WTC11 (cell line): Measurements from ENCODE around the gene NEU2.

Source experiments
- ATF1 ChIP-seq: sonication (generic); formaldehyde crosslinking; IDR thresholded peaks from 2 replicates; pipeline ENCODE4 v1.8.1; 2023; ENCODE audit warnings: mild to moderate bottlenecking, moderate library complexity, missing genetic modification reagents
- CREB1 ChIP-seq: sonication (generic); formaldehyde crosslinking; IDR thresholded peaks from 2 replicates; pipeline ENCODE4 v1.8.0; 2023; ENCODE audit warnings: mild to moderate bottlenecking, missing genetic modification reagents
- ETV6 ChIP-seq: sonication (generic); formaldehyde crosslinking; IDR thresholded peaks from 2 replicates; pipeline ENCODE4 v1.8.1; 2022; ENCODE audit warnings: mild to moderate bottlenecking, missing genetic modification reagents
- FOXJ3 ChIP-seq: sonication (generic); formaldehyde crosslinking; IDR thresholded peaks from 2 replicates; pipeline ENCODE4 v1.9.0; 2021; ENCODE audit warnings: missing genetic modification reagents, mild to moderate bottlenecking, borderline replicate concordance
- NFATC4 ChIP-seq: fragments of 250-450 bp; sonication (Bioruptor Pico); IDR thresholded peaks from 2 replicates; pipeline ENCODE4 v1.9.0; 2021; ENCODE audit warnings: mild to moderate bottlenecking
- TF ChIP-seq, protein P1 (sequence below): fragments of 200-600 bp; IDR thresholded peaks from 2 replicates; pipeline ENCODE4 v1.8.0; 2022; ENCODE audit warnings: antibody characterized with exemption
- TF ChIP-seq, protein P2 (sequence below): sonication (generic); formaldehyde crosslinking; IDR thresholded peaks from 2 replicates; pipeline ENCODE4 v1.8.1; 2022; ENCODE audit warnings: low read depth, missing genetic modification reagents, borderline replicate concordance
- TF ChIP-seq, protein P3 (sequence below): sonication (generic); formaldehyde crosslinking; conservative IDR thresholded peaks from 2 replicates; pipeline ENCODE4 v1.8.1; 2022; ENCODE audit warnings: mild to moderate bottlenecking, missing genetic modification reagents
- TF ChIP-seq, protein P4 (sequence below): sonication (generic); formaldehyde crosslinking; IDR thresholded peaks from 2 replicates; pipeline ENCODE4 v1.8.1; 2023; ENCODE audit warnings: mild to moderate bottlenecking, moderate library complexity, missing genetic modification reagents
- TF ChIP-seq, protein P5 (sequence below): sonication (generic); formaldehyde crosslinking; IDR thresholded peaks from 2 replicates; pipeline ENCODE4 v1.8.1; 2023; ENCODE audit warnings: mild to moderate bottlenecking, missing genetic modification reagents, moderate library complexity
- TF ChIP-seq, protein P6 (sequence below): sonication (generic); formaldehyde crosslinking; IDR thresholded peaks from 2 replicates; pipeline ENCODE4 v1.8.0; 2023; ENCODE audit warnings: mild to moderate bottlenecking, missing genetic modification reagents
- TF ChIP-seq, protein P7 (sequence below): sonication (generic); formaldehyde crosslinking; conservative IDR thresholded peaks from 2 replicates; pipeline ENCODE4 v1.8.1; 2023; ENCODE audit warnings: mild to moderate bottlenecking, low read depth, missing genetic modification reagents, moderate library complexity

DNA sequence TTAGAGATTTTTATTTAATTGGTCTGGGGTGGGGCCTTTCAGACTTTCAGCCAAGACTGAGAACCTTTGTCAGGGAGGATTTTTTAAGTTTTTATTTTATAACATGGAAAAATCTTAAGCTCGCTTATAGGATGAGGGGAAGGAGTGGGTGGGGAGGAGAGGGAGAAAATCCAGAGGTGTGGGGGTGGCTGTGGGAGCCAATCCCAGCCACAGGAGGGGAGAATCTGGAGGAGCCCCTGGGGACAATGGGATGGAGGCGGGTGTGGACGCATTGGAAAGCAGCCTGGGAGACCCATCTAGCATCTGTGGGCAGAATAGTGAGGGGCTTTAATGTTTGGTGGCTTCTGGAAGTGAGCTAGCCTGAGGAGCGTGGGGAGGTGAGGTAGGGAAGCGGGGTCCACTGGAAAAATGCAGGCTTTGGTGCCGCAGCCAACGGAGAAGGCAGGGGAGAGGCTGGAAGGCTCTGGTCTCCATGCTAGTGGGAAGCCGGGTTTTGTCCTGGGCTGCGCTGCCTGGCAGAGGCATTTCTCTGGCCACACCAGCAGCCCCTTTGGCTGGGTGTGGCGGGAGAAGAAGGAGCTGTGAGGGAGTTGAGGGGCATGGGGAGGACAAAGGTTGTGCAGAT is 16.2 kb downstream of the NEU2 start:
- TF ChIP-seq, protein P1, sequence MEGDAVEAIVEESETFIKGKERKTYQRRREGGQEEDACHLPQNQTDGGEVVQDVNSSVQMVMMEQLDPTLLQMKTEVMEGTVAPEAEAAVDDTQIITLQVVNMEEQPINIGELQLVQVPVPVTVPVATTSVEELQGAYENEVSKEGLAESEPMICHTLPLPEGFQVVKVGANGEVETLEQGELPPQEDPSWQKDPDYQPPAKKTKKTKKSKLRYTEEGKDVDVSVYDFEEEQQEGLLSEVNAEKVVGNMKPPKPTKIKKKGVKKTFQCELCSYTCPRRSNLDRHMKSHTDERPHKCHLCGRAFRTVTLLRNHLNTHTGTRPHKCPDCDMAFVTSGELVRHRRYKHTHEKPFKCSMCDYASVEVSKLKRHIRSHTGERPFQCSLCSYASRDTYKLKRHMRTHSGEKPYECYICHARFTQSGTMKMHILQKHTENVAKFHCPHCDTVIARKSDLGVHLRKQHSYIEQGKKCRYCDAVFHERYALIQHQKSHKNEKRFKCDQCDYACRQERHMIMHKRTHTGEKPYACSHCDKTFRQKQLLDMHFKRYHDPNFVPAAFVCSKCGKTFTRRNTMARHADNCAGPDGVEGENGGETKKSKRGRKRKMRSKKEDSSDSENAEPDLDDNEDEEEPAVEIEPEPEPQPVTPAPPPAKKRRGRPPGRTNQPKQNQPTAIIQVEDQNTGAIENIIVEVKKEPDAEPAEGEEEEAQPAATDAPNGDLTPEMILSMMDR: no peak
- TF ChIP-seq, protein P2, sequence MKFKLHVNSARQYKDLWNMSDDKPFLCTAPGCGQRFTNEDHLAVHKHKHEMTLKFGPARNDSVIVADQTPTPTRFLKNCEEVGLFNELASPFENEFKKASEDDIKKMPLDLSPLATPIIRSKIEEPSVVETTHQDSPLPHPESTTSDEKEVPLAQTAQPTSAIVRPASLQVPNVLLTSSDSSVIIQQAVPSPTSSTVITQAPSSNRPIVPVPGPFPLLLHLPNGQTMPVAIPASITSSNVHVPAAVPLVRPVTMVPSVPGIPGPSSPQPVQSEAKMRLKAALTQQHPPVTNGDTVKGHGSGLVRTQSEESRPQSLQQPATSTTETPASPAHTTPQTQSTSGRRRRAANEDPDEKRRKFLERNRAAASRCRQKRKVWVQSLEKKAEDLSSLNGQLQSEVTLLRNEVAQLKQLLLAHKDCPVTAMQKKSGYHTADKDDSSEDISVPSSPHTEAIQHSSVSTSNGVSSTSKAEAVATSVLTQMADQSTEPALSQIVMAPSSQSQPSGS (CRISPR knock-in tag): no peak
- TF ChIP-seq, protein P3, sequence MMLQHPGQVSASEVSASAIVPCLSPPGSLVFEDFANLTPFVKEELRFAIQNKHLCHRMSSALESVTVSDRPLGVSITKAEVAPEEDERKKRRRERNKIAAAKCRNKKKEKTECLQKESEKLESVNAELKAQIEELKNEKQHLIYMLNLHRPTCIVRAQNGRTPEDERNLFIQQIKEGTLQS: no peak
- TF ChIP-seq, protein P4, sequence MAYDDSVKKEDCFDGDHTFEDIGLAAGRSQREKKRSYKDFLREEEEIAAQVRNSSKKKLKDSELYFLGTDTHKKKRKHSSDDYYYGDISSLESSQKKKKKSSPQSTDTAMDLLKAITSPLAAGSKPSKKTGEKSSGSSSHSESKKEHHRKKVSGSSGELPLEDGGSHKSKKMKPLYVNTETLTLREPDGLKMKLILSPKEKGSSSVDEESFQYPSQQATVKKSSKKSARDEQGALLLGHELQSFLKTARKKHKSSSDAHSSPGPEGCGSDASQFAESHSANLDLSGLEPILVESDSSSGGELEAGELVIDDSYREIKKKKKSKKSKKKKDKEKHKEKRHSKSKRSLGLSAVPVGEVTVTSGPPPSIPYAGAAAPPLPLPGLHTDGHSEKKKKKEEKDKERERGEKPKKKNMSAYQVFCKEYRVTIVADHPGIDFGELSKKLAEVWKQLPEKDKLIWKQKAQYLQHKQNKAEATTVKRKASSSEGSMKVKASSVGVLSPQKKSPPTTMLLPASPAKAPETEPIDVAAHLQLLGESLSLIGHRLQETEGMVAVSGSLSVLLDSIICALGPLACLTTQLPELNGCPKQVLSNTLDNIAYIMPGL (CRISPR knock-in tag): no peak
- TF ChIP-seq ATF1 (CRISPR knock-in tag) (no peak), ETV6 (CRISPR knock-in tag) (no peak), FOXJ3 (CRISPR knock-in tag) (no peak), CREB1 (no peak), NFATC4 (CRISPR knock-in tag) (no peak)
- TF ChIP-seq, protein P5, sequence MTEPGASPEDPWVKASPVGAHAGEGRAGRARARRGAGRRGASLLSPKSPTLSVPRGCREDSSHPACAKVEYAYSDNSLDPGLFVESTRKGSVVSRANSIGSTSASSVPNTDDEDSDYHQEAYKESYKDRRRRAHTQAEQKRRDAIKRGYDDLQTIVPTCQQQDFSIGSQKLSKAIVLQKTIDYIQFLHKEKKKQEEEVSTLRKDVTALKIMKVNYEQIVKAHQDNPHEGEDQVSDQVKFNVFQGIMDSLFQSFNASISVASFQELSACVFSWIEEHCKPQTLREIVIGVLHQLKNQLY (CRISPR knock-in tag): no peak
- TF ChIP-seq, protein P6, sequence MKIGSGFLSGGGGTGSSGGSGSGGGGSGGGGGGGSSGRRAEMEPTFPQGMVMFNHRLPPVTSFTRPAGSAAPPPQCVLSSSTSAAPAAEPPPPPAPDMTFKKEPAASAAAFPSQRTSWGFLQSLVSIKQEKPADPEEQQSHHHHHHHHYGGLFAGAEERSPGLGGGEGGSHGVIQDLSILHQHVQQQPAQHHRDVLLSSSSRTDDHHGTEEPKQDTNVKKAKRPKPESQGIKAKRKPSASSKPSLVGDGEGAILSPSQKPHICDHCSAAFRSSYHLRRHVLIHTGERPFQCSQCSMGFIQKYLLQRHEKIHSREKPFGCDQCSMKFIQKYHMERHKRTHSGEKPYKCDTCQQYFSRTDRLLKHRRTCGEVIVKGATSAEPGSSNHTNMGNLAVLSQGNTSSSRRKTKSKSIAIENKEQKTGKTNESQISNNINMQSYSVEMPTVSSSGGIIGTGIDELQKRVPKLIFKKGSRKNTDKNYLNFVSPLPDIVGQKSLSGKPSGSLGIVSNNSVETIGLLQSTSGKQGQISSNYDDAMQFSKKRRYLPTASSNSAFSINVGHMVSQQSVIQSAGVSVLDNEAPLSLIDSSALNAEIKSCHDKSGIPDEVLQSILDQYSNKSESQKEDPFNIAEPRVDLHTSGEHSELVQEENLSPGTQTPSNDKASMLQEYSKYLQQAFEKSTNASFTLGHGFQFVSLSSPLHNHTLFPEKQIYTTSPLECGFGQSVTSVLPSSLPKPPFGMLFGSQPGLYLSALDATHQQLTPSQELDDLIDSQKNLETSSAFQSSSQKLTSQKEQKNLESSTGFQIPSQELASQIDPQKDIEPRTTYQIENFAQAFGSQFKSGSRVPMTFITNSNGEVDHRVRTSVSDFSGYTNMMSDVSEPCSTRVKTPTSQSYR: no peak
- TF ChIP-seq, protein P7, sequence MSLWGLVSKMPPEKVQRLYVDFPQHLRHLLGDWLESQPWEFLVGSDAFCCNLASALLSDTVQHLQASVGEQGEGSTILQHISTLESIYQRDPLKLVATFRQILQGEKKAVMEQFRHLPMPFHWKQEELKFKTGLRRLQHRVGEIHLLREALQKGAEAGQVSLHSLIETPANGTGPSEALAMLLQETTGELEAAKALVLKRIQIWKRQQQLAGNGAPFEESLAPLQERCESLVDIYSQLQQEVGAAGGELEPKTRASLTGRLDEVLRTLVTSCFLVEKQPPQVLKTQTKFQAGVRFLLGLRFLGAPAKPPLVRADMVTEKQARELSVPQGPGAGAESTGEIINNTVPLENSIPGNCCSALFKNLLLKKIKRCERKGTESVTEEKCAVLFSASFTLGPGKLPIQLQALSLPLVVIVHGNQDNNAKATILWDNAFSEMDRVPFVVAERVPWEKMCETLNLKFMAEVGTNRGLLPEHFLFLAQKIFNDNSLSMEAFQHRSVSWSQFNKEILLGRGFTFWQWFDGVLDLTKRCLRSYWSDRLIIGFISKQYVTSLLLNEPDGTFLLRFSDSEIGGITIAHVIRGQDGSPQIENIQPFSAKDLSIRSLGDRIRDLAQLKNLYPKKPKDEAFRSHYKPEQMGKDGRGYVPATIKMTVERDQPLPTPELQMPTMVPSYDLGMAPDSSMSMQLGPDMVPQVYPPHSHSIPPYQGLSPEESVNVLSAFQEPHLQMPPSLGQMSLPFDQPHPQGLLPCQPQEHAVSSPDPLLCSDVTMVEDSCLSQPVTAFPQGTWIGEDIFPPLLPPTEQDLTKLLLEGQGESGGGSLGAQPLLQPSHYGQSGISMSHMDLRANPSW: no peak
